Naive thymus-derived CD8-positive, alpha-beta T cell (primary cell): Measurements from ENCODE around the gene LIPA. TPM values are rescaled to one million over a fixed set of nuclear protein-coding genes. Genes with fewer than 3 reads are reported as not detected.
A peak's percentile ranks its signal among the peaks of the same experiment; 100 is the strongest.

Experiments used
- ATAC-seq, 2 donors: fragments of 150-1000 bp; cut with Tn5 transposase in 1 of 2; sonication (Bioruptor Pico), chemical (Tn5 transposase) in 1 of 2; 1 replicate in 1 of 2; 2 replicates in 1 of 2; pipeline ENCODE4 v1.10.0; 2021; ENCODE audit warnings: mild to moderate bottlenecking in 2 of 2, moderate library complexity in 2 of 2
- POLR2A ChIA-PET: fragments of 350-600 bp; sonication (Branson Sonifier 250); formaldehyde crosslinking; loops from one replicate; lab custom pipeline; 2021; ENCODE audit warnings: antibody characterized with exemption; lab: Charles Lee
- DNase-seq, 10 donors: peaks; one replicate each; pipeline versions ENCODE4 v3.0.0 to v3.0.0-alpha.2; 2020 to 2022
- H3K27ac Mint-ChIP-seq, 10 donors: one replicate each; pipeline ENCODE4 v1.8.0; 2020 to 2022; ENCODE audit warnings: mild to moderate bottlenecking in 10 of 10, mixed read lengths in 10 of 10, moderate library complexity in 4 of 10, inconsistent platforms in 1 of 10
- H3K27me3 Mint-ChIP-seq, 5 donors: one replicate each; pipeline ENCODE4 v1.8.0; 2021 to 2022; ENCODE audit warnings: mixed read lengths in 5 of 5
- H3K36me3 Mint-ChIP-seq, 3 donors: one replicate each; pipeline ENCODE4 v1.8.0; 2020 to 2022; ENCODE audit warnings: mixed read lengths in 3 of 3, mild to moderate bottlenecking in 2 of 3, inconsistent platforms in 1 of 3
- H3K4me1 Mint-ChIP-seq, 4 donors: one replicate each; pipeline ENCODE4 v1.8.0; 2021 to 2022; ENCODE audit warnings: mixed read lengths in 4 of 4
- H3K4me3 Mint-ChIP-seq, 10 donors: one replicate each; pipeline ENCODE4 v1.8.0; 2020 to 2022; ENCODE audit warnings: mild to moderate bottlenecking in 10 of 10, mixed read lengths in 10 of 10, moderate library complexity in 6 of 10, inconsistent platforms in 1 of 10
- H3K9me3 Mint-ChIP-seq, 9 donors: one replicate each; pipeline ENCODE4 v1.8.0; 2020 to 2022; ENCODE audit warnings: mixed read lengths in 9 of 9, mild to moderate bottlenecking in 3 of 9, inconsistent platforms in 1 of 9, moderate library complexity in 1 of 9
- polyA plus RNA-seq, 3 donors: library from polyadenylated mRNA; unstranded; fragments of 300-500 nt; fragmentation: Illumina TruSeq; gene quantifications; one replicate each; pipeline ENCODE4 v1.2.3, GENCODE V29; 2021
- total RNA-seq, 8 experiments: library from RNA in 2 of 8; stranded (reverse) in 2 of 8; gene quantifications; one replicate each; pipeline ENCODE4 v1.2.3 and lab custom pipeline; 2021 to 2026

Gene LIPA
- total and polyA plus RNA-seq, 5 experiments from 2014 or later, result 31.2 to 102 (median 86.7) TPM

- DNase-seq (no peak), ATAC-seq (no peak)
- H3K4me1 Mint-ChIP-seq, result peaks cover 3 to 9% (median 8%) of the 10 kb centered on the region in 4 donors
- no peaks in the 10 kb centered on the region for H3K9me3 Mint-ChIP-seq
- POLR2A ChIA-PET, result no interaction called here
- peaks cover 0 to 17% (median 5%) of the 10 kb centered on the region in 3 donors for H3K36me3 Mint-ChIP-seq
- peaks cover 0 to 13% (median 8%) of the 10 kb centered on the region in 5 donors for H3K27me3 Mint-ChIP-seq
- no peak overlapping the region for H3K27ac Mint-ChIP-seq
- no peak overlapping the region for H3K4me3 Mint-ChIP-seq
Observed at GRCh38 chr10:89215511-89215910, 36.1 kb downstream of the LIPA start.

- ATAC-seq (no peak), DNase-seq (no peak)
- Mint-ChIP-seq H3K9me3 (no peaks in the 10 kb centered on the region), H3K4me3 (no peak overlapping the region), H3K4me1 (peaks cover 3 to 9% (median 8%) of the 10 kb centered on the region in 4 donors), H3K36me3 (peaks cover 0 to 16% (median 5%) of the 10 kb centered on the region in 3 donors), H3K27ac (no peak overlapping the region), H3K27me3 (peaks cover 5 to 22% (median 14%) of the 10 kb centered on the region in 5 donors)
- POLR2A ChIA-PET, result no interaction called here
Observed at GRCh38 chr10:89214566-89215165, 36.9 kb downstream of the LIPA start.

GRCh38 chr10:89213191-89213808 lies 38.3 kb downstream of the LIPA start:
- Mint-ChIP-seq H3K9me3 (no peaks in the 10 kb centered on the region), H3K36me3 (peaks cover 0 to 11% (median 5%) of the 10 kb centered on the region in 3 donors), H3K27ac (no peak overlapping the region), H3K4me3 (no peak overlapping the region), H3K27me3 (peaks cover 11 to 35% (median 25%) of the 10 kb centered on the region in 5 donors), H3K4me1 (peaks cover 3 to 12% (median 9%) of the 10 kb centered on the region in 4 donors)
- POLR2A ChIA-PET, result no interaction called here
- peak in 3 of 10 donors; percentile 49 to 54 (median 51) for DNase-seq
- ATAC-seq, result peak; percentile 47 to 49

GRCh38 chr10:89210794-89211425 lies 40.7 kb downstream of the LIPA start:
- Mint-ChIP-seq H3K36me3 (peaks cover 0 to 11% (median 5%) of the 10 kb centered on the region in 3 donors), H3K9me3 (no peaks in the 10 kb centered on the region), H3K4me1 (peaks cover 10 to 24% (median 14%) of the 10 kb centered on the region in 4 donors), H3K27me3 (peaks cover 18 to 44% (median 37%) of the 10 kb centered on the region in 5 donors), H3K4me3 (no peak overlapping the region), H3K27ac (no peak overlapping the region)
- POLR2A ChIA-PET, result no interaction called here
- DNase-seq (no peak), ATAC-seq (no peak)

GRCh38 chr10:89209718-89210117 lies 41.9 kb downstream of the LIPA start:
- POLR2A ChIA-PET, result no interaction called here
- Mint-ChIP-seq H3K36me3 (peaks cover 0 to 4% (median 3%) of the 10 kb centered on the region in 3 donors), H3K27me3 (peaks cover 24 to 50% (median 37%) of the 10 kb centered on the region in 5 donors), H3K4me1 (peaks cover 10 to 24% (median 14%) of the 10 kb centered on the region in 4 donors), H3K27ac (no peak overlapping the region), H3K4me3 (peak overlapping the region in 2 of 10 donors; percentile 19 to 22), H3K9me3 (no peaks in the 10 kb centered on the region)
- ATAC-seq, result no peak
- no peak for DNase-seq

- Mint-ChIP-seq H3K9me3 (no peaks in the 10 kb centered on the region), H3K4me3 (peak overlapping the region; percentile 68 to 90 (median 88)), H3K4me1 (peaks cover 10 to 24% (median 14%) of the 10 kb centered on the region in 4 donors), H3K27me3 (peaks cover 24 to 50% (median 37%) of the 10 kb centered on the region in 5 donors), H3K27ac (no peak overlapping the region), H3K36me3 (no peaks in the 10 kb centered on the region)
- POLR2A ChIA-PET, result interaction anchor here (0.7 to 1.3 kb wide), 3 partner anchors 44 to 217 kb away, joined by 3 read pairs; partner anchors contain the start of gene FAS
- ATAC-seq (peak; percentile 12 to 49), DNase-seq (peak in 4 of 10 donors; percentile 8 to 33 (median 22))
Observed at GRCh38 chr10:89207801-89208551, 43.6 kb downstream of the LIPA start.

GRCh38 chr10:89207181-89207800 lies 44.3 kb downstream of the LIPA start, which contains the start of gene CH25H:
Gene CH25H (minus strand): TSS chr10:89207317. CDS start chr10:89207292, 25 bp downstream.
- Mint-ChIP-seq H3K4me3 (peak within 1 kb of the TSS; percentile 68 to 90 (median 88)), H3K27ac (peak within 1 kb of the TSS in 8 of 10 donors; percentile 41 to 85 (median 76)), H3K4me1 (peaks cover 10 to 24% (median 14%) of the 10 kb centered on the region in 4 donors), H3K9me3 (no peaks in the 10 kb centered on the region), H3K27me3 (peaks cover 24 to 48% (median 37%) of the 10 kb centered on the region in 5 donors), H3K36me3 (no peaks in the 10 kb centered on the region)
- ATAC-seq (peak; percentile 42 to 53), DNase-seq (peak in 6 of 10 donors; percentile 7 to 40 (median 20))
- POLR2A ChIA-PET, result interaction anchor here (0.7 to 1.3 kb wide), 3 partner anchors 43 to 217 kb away, joined by 3 read pairs; partner anchors contain the start of gene FAS

GRCh38 chr10:89206402-89207180 lies 45.0 kb downstream of the LIPA start:
- Mint-ChIP-seq H3K27me3 (peaks cover 24 to 48% (median 34%) of the 10 kb centered on the region in 5 donors), H3K36me3 (no peaks in the 10 kb centered on the region), H3K4me1 (peaks cover 10 to 24% (median 14%) of the 10 kb centered on the region in 4 donors), H3K4me3 (peak overlapping the region; percentile 68 to 90 (median 88)), H3K9me3 (no peaks in the 10 kb centered on the region), H3K27ac (peak overlapping the region in 8 of 10 donors; percentile 41 to 85 (median 76))
- POLR2A ChIA-PET, result interaction anchor here (1.3 kb wide), 2 partner anchors 43 to 216 kb away, joined by 3 read pairs; partner anchors contain the start of gene FAS
- ATAC-seq, result peak; percentile 71 to 79
- DNase-seq, result peak; percentile 9 to 67 (median 50)

- Mint-ChIP-seq H3K9me3 (no peaks in the 10 kb centered on the region), H3K4me1 (peaks cover 10 to 24% (median 14%) of the 10 kb centered on the region in 4 donors), H3K27ac (no peak overlapping the region), H3K27me3 (peaks cover 15 to 36% (median 26%) of the 10 kb centered on the region in 5 donors), H3K36me3 (no peaks in the 10 kb centered on the region), H3K4me3 (no peak overlapping the region)
- DNase-seq (no peak), ATAC-seq (no peak)
- POLR2A ChIA-PET, result no interaction called here
Observed at GRCh38 chr10:89204621-89205185, 46.9 kb downstream of the LIPA start.

GRCh38 chr10:89203237-89203636 lies 48.3 kb downstream of the LIPA start:
- Mint-ChIP-seq H3K9me3 (no peaks in the 10 kb centered on the region), H3K4me1 (peaks cover 10 to 20% (median 13%) of the 10 kb centered on the region in 4 donors), H3K36me3 (no peaks in the 10 kb centered on the region), H3K27me3 (peaks cover under 1 to 24% (median 21%) of the 10 kb centered on the region in 5 donors), H3K27ac (no peak overlapping the region), H3K4me3 (no peak overlapping the region)
- DNase-seq, result no peak
- POLR2A ChIA-PET, result no interaction called here
- ATAC-seq, result no peak

- Mint-ChIP-seq H3K4me3 (no peak overlapping the region), H3K27ac (no peak overlapping the region), H3K9me3 (no peaks in the 10 kb centered on the region), H3K36me3 (no peaks in the 10 kb centered on the region), H3K27me3 (peaks cover 0 to 19% (median 16%) of the 10 kb centered on the region in 5 donors), H3K4me1 (peaks cover 7 to 10% (median 8%) of the 10 kb centered on the region in 4 donors)
- POLR2A ChIA-PET, result no interaction called here
- ATAC-seq (no peak), DNase-seq (no peak)
Observed at GRCh38 chr10:89202033-89202425, 49.5 kb downstream of the LIPA start.
